HepG2 (cell line): ENCODE measurements around the gene CPNE1. TPM values are rescaled to one million over a fixed set of nuclear protein-coding genes. Genes with fewer than 3 reads are reported as not detected.

Experiments used
- ATAC-seq: fragments of 200-7000 bp; cut with Tn5 transposase; 3 replicates; pipeline ENCODE4 v1.9.1; 2020; ENCODE audit warnings: mild to moderate bottlenecking, moderate library complexity
- BruUV-seq: library from RNA; stranded (reverse); fragments of 400-500 nt; replicated peaks from 2 replicates; lab custom pipeline; 2021; lab: Mats Ljungman, UMichigan
- CTCF ChIA-PET: fragments of 300-600 bp; formaldehyde crosslinking; extraction: SDS; loops from one replicate; lab custom pipeline; 2021; ENCODE audit warnings: low total read pairs, inconsistent platforms, low intra/inter-chr PET ratio; lab: Yijun Ruan, JAX
- POLR2A ChIA-PET: fragments of 350-600 bp; sonication (Branson Sonifier 250); formaldehyde crosslinking; loops from one replicate; lab custom pipeline; 2020; ENCODE audit warnings: antibody characterized with exemption, inconsistent platforms; lab: Yijun Ruan, JAX
- DNase-seq: peaks from one replicate; pipeline ENCODE4 v3.0.0-alpha.2; 2015; ENCODE audit warnings: low spot score
- FAIRE-seq: peaks from 3 replicates; lab custom pipeline; 2011; peaks lifted over from hg19 to GRCh38; lab: Jason Lieb, UNC
- H2AFZ ChIP-seq: one replicate; pipeline ENCODE4 v1.6.1; 2011; ENCODE audit warnings: low read length, inconsistent platforms
- H3K27ac ChIP-seq: fragments of 300-600 bp; 3 replicates; pipeline ENCODE4 v1.8.0; 2011; ENCODE audit warnings: mixed run types, mild to moderate bottlenecking, mixed read lengths, low read length, inconsistent platforms; ENCODE audit not compliant: insufficient read depth; ENCODE audit errors: extremely low read length
- H3K27me3 ChIP-seq, 2 experiments: fragments of 200-600 bp in 1 of 2; 2 replicates in 1 of 2; 3 replicates in 1 of 2; pipeline versions ENCODE4 v1.6.0 to v1.8.0; 2011; ENCODE audit warnings: low read length in 2 of 2, mild to moderate bottlenecking in 2 of 2, moderate library complexity in 2 of 2, inconsistent platforms in 1 of 2; ENCODE audit not compliant: insufficient read depth in 2 of 2, control insufficient read depth in 1 of 2
- H3K36me3 ChIP-seq, 2 experiments: fragments of 200-600 bp in 1 of 2; replicated peaks in 1 of 2; 2 replicates in 1 of 2; 3 replicates in 1 of 2; pipeline versions ENCODE4 v1.5.1 to v1.8.0; 2011; ENCODE audit warnings: low read length in 2 of 2, inconsistent platforms in 1 of 2; ENCODE audit not compliant: insufficient read depth in 2 of 2, control insufficient read depth in 1 of 2
- H3K4me1 ChIP-seq: 2 replicates; pipeline ENCODE4 v1.5.1; 2012; ENCODE audit warnings: low read length, inconsistent platforms; ENCODE audit not compliant: insufficient read depth
- H3K4me2 ChIP-seq: 2 replicates; pipeline ENCODE4 v1.6.0; 2011; ENCODE audit warnings: low read depth, low read length, inconsistent platforms
- H3K4me3 ChIP-seq, 3 experiments: fragments of 200-600 bp in 1 of 3; sonication (generic), shearing (Covaris generic) in 1 of 3; replicated peaks in 1 of 3; 2 replicates each; pipeline ENCODE4 v1.5.1; 2011 to 2016; ENCODE audit warnings: low read length in 3 of 3, inconsistent platforms in 2 of 3, low read depth in 2 of 3, mild to moderate bottlenecking in 2 of 3, control low read depth in 1 of 3, mixed read lengths in 1 of 3; ENCODE audit not compliant: insufficient read depth in 1 of 3
- H3K79me2 ChIP-seq: one replicate; pipeline ENCODE4 v1.6.1; 2011; ENCODE audit warnings: low read length, inconsistent platforms; ENCODE audit not compliant: insufficient read depth
- H3K9ac ChIP-seq: 2 replicates; pipeline ENCODE4 v1.6.0; 2011; ENCODE audit warnings: mild to moderate bottlenecking, low read depth, low read length, inconsistent platforms; ENCODE audit not compliant: insufficient read depth
- H3K9me3 ChIP-seq: 2 replicates; pipeline ENCODE4 v1.5.1; 2012; ENCODE audit warnings: mild to moderate bottlenecking, low read length
- H4K20me1 ChIP-seq: 2 replicates; pipeline ENCODE4 v1.6.0; 2011; ENCODE audit warnings: inconsistent platforms, mild to moderate bottlenecking, low read length, moderate library complexity; ENCODE audit not compliant: insufficient read depth
- CREB1 ChIP-seq, 2 experiments: fragments of 450-650 bp in 1 of 2; IDR thresholded peaks; 2 replicates each; pipeline ENCODE4 v1.6.1; 2016 to 2017; ENCODE audit warnings: control low read depth in 1 of 2, mild to moderate bottlenecking in 1 of 2, missing compliant biosample characterization in 1 of 2, missing genetic modification characterization in 1 of 2
- MXI1 ChIP-seq: IDR thresholded peaks from 3 replicates; pipeline ENCODE4 v1.6.1; 2012; ENCODE audit warnings: low read depth, low read length, inconsistent platforms, borderline replicate concordance
- ZBTB21 ChIP-seq: sonication (generic); formaldehyde crosslinking; IDR thresholded peaks from 2 replicates; pipeline ENCODE4 v1.4.0; 2020; ENCODE audit warnings: missing genetic modification reagents
- ZNF207 ChIP-seq: fragments of 450-650 bp; IDR thresholded peaks from 2 replicates; pipeline ENCODE4 v1.6.1; 2016; ENCODE audit warnings: antibody characterized with exemption, borderline replicate concordance
- ZNF547 ChIP-seq: sonication (generic); formaldehyde crosslinking; IDR thresholded peaks from 2 replicates; pipeline ENCODE4 v1.5.1; 2020; ENCODE audit warnings: mild to moderate bottlenecking, missing genetic modification reagents
- WGBS: methylation state at CpG from one replicate; pipeline ENCODE4 v1.1.6; 2017; ENCODE audit warnings: low lambda C conversion rate; 5-methylcytosine and 5-hydroxymethylcytosine counted together
- in situ Hi-C: cut with HindIII; loops from 2 replicates; pipeline ENCODE4 v1.10.0; 2017; ENCODE audit warnings: low pct_unique_long_range_greater_than_20kb; ENCODE audit not compliant: extremely low pct_ligation_motif_present
- intact Hi-C: fragments of 100-400 bp; cut with micrococcal nuclease; formaldehyde crosslinking; loops from one replicate; pipeline ENCODE4 v1.10.0; 2022; ENCODE audit not compliant: unreplicated experiment
- polyA plus RNA-seq, 8 experiments: library from polyadenylated mRNA; depleted of rRNA in 3 of 8; stranded (reverse) in 7 of 8; unstranded in 1 of 8; fragments of >200 nt; fragmentation: Illumina TruSeq in 4 of 8; extraction: Trizol in 4 of 8; gene quantifications; 2 replicates each; pipeline versions ENCODE4 v1.2.1 to v1.2.3, GENCODE V29; 2011 to 2016; ENCODE audit warnings: low read depth in 4 of 8, missing spikeins in 1 of 8, mixed read lengths in 1 of 8; ENCODE audit not compliant: insufficient read depth in 1 of 8
- total RNA-seq, 5 experiments: library from RNA; depleted of rRNA; stranded (reverse); fragments of >200 nt; fragmentation: Illumina TruSeq; extraction: Trizol; gene quantifications; 2 replicates each; pipeline ENCODE4 v1.2.3, GENCODE V29; 2016; ENCODE audit warnings: low read depth in 1 of 5
- TF ChIP-seq, protein P1 (sequence below), 2 experiments: fragments of 450-650 bp in 1 of 2; sonication (generic) in 1 of 2; formaldehyde crosslinking; IDR thresholded peaks; 2 replicates each; pipeline versions ENCODE4 v1.5.0 to v1.8.0; 2020 to 2022; ENCODE audit warnings: mild to moderate bottlenecking in 1 of 2, missing genetic modification reagents in 1 of 2
- TF ChIP-seq, protein P2 (sequence below): sonication (generic); formaldehyde crosslinking; IDR thresholded peaks from 2 replicates; pipeline ENCODE4 v1.8.0; 2022; ENCODE audit warnings: mild to moderate bottlenecking, missing genetic modification reagents, borderline replicate concordance
- TF ChIP-seq, protein P3 (sequence below): sonication (generic); formaldehyde crosslinking; IDR thresholded peaks from 2 replicates; pipeline ENCODE4 v1.5.0; 2020; ENCODE audit warnings: missing genetic modification reagents
- TF ChIP-seq, protein P4 (sequence below): sonication (generic); formaldehyde crosslinking; IDR thresholded peaks from 2 replicates; pipeline ENCODE4 v1.5.1; 2020; ENCODE audit warnings: mild to moderate bottlenecking, moderate library complexity, missing genetic modification reagents

CPNE1 gene
- total and polyA plus RNA-seq, 2 of the 13 experiments (the other 11 are each of a cell fraction or from before 2014, with no cell fraction given) = 408 to 431 TPM

DNA sequence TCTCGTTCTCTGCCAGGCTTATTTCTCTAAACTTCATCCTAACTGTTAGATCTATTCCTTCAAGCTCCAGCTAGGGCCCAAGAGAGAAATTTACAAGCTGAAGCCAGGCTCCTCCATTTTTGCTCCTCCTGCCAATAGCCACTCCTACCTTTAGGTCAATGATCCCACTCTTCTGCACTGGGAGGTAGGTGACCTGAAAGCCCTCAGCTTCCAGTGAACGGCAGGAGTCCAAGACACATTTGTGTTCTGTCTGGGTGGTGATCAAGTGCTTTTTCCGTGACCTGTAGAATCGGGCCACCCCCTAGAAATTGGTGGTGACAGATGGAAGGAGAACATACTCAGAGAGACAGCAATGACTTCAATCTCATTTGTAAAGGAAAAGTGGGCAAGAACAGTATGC is 25.6 kb upstream of the CPNE1 start:
- H3K36me3 ChIP-seq = peaks cover 15 to 31% of the 10 kb centered on the region in 2 experiments
- DNase-seq (no peak), ATAC-seq (no peak), FAIRE-seq (no peak)
- ChIA-PET CTCF (no interaction called here), POLR2A (interaction anchor here (1.1 kb wide), 1 partner anchor 30 kb away, joined by 3 read pairs; no protein-coding TSS in a partner anchor)
- no peak overlapping the region for H2AFZ ChIP-seq
- in situ Hi-C loops = loop anchor here (5.0 kb wide), 1 partner anchor 137 kb away; no protein-coding TSS in a partner anchor
- H4K20me1 ChIP-seq = no peaks in the 10 kb centered on the region
- no peak overlapping the region for H3K4me3 ChIP-seq
- peaks cover 13% of the 10 kb centered on the region for H3K4me1 ChIP-seq
- no peaks in the 10 kb centered on the region for H3K27me3 ChIP-seq
- intact Hi-C loops = loop anchor here (10.0 kb wide), 2 partner anchors 195 to 225 kb away; no protein-coding TSS in a partner anchor
- 93% methylated on average over 4 of the region's 4 CpGs for WGBS
- TF ChIP-seq, protein P1, sequence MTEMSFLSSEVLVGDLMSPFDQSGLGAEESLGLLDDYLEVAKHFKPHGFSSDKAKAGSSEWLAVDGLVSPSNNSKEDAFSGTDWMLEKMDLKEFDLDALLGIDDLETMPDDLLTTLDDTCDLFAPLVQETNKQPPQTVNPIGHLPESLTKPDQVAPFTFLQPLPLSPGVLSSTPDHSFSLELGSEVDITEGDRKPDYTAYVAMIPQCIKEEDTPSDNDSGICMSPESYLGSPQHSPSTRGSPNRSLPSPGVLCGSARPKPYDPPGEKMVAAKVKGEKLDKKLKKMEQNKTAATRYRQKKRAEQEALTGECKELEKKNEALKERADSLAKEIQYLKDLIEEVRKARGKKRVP (CRISPR knock-in tag; IDR thresholded peaks at IDR 0.05) = no peak
- TF ChIP-seq, protein P2, sequence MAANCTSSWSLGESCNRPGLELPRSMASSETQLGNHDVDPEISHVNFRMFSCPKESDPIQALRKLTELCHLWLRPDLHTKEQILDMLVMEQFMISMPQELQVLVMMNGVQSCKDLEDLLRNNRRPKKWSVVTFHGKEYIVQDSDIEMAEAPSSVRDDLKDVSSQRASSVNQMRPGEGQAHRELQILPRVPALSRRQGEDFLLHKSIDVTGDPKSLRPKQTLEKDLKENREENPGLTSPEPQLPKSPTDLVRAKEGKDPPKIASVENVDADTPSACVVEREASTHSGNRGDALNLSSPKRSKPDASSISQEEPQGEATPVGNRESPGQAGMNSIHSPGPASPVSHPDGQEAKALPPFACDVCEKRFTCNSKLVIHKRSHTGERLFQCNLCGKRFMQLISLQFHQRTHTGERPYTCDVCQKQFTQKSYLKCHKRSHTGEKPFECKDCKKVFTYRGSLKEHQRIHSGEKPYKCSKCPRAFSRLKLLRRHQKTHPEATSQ (CRISPR knock-in tag) = no peak
- TF ChIP-seq ZNF547 (CRISPR knock-in tag) (no peak), CREB1 (IDR thresholded peaks at IDR 0.05) (no peak), CREB1 (CRISPR knock-in tag; IDR thresholded peaks at IDR 0.05) (no peak), ZNF207 (no peak), MXI1 (no peak), ZBTB21 (no peak)
- TF ChIP-seq, protein P3, sequence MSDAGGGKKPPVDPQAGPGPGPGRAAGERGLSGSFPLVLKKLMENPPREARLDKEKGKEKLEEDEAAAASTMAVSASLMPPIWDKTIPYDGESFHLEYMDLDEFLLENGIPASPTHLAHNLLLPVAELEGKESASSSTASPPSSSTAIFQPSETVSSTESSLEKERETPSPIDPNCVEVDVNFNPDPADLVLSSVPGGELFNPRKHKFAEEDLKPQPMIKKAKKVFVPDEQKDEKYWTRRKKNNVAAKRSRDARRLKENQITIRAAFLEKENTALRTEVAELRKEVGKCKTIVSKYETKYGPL = no peak
- TF ChIP-seq, protein P4, sequence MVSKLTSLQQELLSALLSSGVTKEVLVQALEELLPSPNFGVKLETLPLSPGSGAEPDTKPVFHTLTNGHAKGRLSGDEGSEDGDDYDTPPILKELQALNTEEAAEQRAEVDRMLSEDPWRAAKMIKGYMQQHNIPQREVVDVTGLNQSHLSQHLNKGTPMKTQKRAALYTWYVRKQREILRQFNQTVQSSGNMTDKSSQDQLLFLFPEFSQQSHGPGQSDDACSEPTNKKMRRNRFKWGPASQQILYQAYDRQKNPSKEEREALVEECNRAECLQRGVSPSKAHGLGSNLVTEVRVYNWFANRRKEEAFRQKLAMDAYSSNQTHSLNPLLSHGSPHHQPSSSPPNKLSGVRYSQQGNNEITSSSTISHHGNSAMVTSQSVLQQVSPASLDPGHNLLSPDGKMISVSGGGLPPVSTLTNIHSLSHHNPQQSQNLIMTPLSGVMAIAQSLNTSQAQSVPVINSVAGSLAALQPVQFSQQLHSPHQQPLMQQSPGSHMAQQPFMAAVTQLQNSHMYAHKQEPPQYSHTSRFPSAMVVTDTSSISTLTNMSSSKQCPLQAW (CRISPR knock-in tag) = no peak
- H3K79me2 ChIP-seq = no peaks in the 10 kb centered on the region
- BruUV-seq = no TSS peak
- H3K4me2 ChIP-seq = no peak overlapping the region
- peaks cover 9% of the 10 kb centered on the region for H3K9me3 ChIP-seq
- H3K9ac ChIP-seq = no peak overlapping the region
- H3K27ac ChIP-seq = no peak overlapping the region
